ENCODE data around the gene RGS6.

RGS6 gene

DNA sequence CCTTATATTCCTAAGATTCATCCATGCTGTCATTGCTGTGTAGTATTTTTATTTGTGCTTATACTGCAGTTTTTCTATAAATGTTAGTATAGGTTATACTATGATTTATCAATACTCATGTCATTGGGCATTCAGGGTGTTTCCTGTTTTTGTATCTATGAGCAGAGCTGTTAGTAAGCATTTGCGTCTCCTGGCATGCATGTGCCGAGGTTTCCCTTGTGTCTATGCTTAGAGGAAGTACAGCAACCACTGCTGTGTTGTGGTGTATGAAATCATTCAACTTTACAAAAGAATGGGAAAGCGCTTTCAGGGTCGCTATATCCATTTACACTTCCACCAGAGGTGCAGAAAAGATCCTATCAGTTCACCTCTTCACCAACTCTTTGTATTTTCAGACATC, 122.7 kb downstream of the RGS6 start:
- Histone ChIP-seq H3K4me2 (ENCODE audit: low read length) (no peak overlapping the region), H3K79me2 (ENCODE audit: control insufficient read depth, low read length) (no peaks in the 10 kb centered on the region), H3K27me3 (ENCODE audit: control insufficient read depth, low read length) (peaks cover 4% of the 10 kb centered on the region; the same call in 1 of the 2 replicates), H4K20me1 (ENCODE audit: control insufficient read depth, insufficient read depth, low read depth, low read length) (no peaks in the 10 kb centered on the region), H3K9me3 (ENCODE audit: control insufficient read depth, insufficient read depth, low read length) (no peaks in the 10 kb centered on the region), H3K9me2 (replicated peaks; ENCODE audit: control insufficient read depth, low read length) (no peaks in the 10 kb centered on the region), H3K4me3 (ENCODE audit: low read length) (no peak overlapping the region), H3F3A (ENCODE audit: control insufficient read depth, insufficient read depth) (no peaks in the 10 kb centered on the region), H3K36me3 (ENCODE audit: control insufficient read depth, low read length) (no peaks in the 10 kb centered on the region), H3K27ac (ENCODE audit: low read depth, low read length) (no peak overlapping the region), H3K4me1 (ENCODE audit: control insufficient read depth, low read length) (no peaks in the 10 kb centered on the region)
- TF ChIP-seq, protein P1, sequence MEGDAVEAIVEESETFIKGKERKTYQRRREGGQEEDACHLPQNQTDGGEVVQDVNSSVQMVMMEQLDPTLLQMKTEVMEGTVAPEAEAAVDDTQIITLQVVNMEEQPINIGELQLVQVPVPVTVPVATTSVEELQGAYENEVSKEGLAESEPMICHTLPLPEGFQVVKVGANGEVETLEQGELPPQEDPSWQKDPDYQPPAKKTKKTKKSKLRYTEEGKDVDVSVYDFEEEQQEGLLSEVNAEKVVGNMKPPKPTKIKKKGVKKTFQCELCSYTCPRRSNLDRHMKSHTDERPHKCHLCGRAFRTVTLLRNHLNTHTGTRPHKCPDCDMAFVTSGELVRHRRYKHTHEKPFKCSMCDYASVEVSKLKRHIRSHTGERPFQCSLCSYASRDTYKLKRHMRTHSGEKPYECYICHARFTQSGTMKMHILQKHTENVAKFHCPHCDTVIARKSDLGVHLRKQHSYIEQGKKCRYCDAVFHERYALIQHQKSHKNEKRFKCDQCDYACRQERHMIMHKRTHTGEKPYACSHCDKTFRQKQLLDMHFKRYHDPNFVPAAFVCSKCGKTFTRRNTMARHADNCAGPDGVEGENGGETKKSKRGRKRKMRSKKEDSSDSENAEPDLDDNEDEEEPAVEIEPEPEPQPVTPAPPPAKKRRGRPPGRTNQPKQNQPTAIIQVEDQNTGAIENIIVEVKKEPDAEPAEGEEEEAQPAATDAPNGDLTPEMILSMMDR (IDR thresholded peaks at IDR 0.05; ENCODE audit: low read depth, low read length, poor library complexity, severe bottlenecking), result no peak
- no peak for TF ChIP-seq EZH2phosphoT487 (IDR thresholded peaks at IDR 0.05; ENCODE audit: borderline replicate concordance, low read length)

DNA sequence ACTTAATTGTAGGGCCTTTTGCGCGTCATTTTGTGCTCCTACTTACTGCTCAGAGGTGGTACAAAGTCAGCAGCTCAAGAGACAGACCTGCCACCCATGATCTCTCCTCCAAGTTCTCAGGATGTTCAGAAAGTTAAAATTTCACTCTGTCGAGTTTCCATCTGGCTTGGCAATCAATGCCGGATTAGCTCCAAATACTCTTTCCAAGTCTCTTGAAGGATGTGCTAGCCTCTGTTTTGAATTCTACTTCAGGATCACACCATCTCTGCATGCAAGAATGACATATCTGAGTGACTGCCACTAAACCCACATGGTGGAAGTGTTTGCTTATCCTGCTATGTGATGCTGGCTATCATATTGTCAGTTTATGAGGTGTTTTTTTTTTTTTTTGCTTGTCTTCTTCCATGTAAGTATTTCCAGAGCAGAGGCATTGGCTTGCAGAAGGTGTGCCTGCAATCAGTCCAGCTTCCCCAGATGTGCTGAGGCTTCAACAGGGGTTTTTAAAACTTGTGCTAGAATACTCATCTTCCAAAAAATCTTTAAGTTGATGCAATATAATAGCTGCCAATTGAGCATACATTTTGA, 125.6 kb downstream of the RGS6 start:
- Histone ChIP-seq H3K36me3 (ENCODE audit: control insufficient read depth, low read length) (no peaks in the 10 kb centered on the region), H3K4me1 (ENCODE audit: control insufficient read depth, low read length) (no peaks in the 10 kb centered on the region), H3K4me2 (ENCODE audit: low read length) (no peak overlapping the region), H3K27me3 (ENCODE audit: control insufficient read depth, low read length) (peaks cover 4% of the 10 kb centered on the region; the same call in 1 of the 2 replicates), H4K20me1 (ENCODE audit: control insufficient read depth, insufficient read depth, low read depth, low read length) (no peaks in the 10 kb centered on the region), H3K27ac (ENCODE audit: low read depth, low read length) (no peak overlapping the region), H3K4me3 (ENCODE audit: low read length) (no peak overlapping the region), H3K79me2 (ENCODE audit: control insufficient read depth, low read length) (no peaks in the 10 kb centered on the region), H3F3A (ENCODE audit: control insufficient read depth, insufficient read depth) (no peaks in the 10 kb centered on the region), H3K9me3 (ENCODE audit: control insufficient read depth, insufficient read depth, low read length) (no peaks in the 10 kb centered on the region), H3K9me2 (replicated peaks; ENCODE audit: control insufficient read depth, low read length) (no peaks in the 10 kb centered on the region)
- TF ChIP-seq EZH2phosphoT487 (IDR thresholded peaks at IDR 0.05; ENCODE audit: borderline replicate concordance, low read length), result no peak

DNA sequence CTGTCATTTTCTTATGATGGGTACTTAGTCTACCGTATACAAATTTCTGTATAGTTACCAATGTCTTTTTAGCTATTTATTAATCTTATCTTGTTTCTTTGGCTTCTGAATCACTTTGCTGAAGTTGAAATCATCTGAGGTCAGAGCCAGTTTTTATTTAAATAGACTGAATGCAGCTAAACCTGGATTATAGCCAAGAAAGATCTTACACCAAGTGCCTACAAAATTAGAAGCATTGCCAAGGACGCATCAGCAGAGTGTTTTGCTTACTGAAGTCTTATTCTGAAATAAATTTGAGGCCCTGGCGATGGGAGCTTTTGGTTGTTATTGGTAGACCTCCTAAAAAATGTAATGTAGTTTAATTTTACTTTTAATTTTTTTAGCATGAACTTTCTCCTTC, 128.2 kb downstream of the RGS6 start:
- Histone ChIP-seq H3K36me3 (ENCODE audit: control insufficient read depth, low read length) (no peaks in the 10 kb centered on the region), H3K27me3 (ENCODE audit: control insufficient read depth, low read length) (no peaks in the 10 kb centered on the region; the same call in 1 of the 2 replicates), H3K4me1 (ENCODE audit: control insufficient read depth, low read length) (no peaks in the 10 kb centered on the region), H3K9me3 (ENCODE audit: control insufficient read depth, insufficient read depth, low read length) (no peaks in the 10 kb centered on the region), H3K4me2 (ENCODE audit: low read length) (no peak overlapping the region), H3K4me3 (ENCODE audit: low read length) (no peak overlapping the region), H3K27ac (ENCODE audit: low read depth, low read length) (no peak overlapping the region), H3F3A (ENCODE audit: control insufficient read depth, insufficient read depth) (no peaks in the 10 kb centered on the region), H3K79me2 (ENCODE audit: control insufficient read depth, low read length) (no peaks in the 10 kb centered on the region), H4K20me1 (ENCODE audit: control insufficient read depth, insufficient read depth, low read depth, low read length) (no peaks in the 10 kb centered on the region), H3K9me2 (replicated peaks; ENCODE audit: control insufficient read depth, low read length) (no peaks in the 10 kb centered on the region)
- no peak for TF ChIP-seq EZH2phosphoT487 (IDR thresholded peaks at IDR 0.05; ENCODE audit: borderline replicate concordance, low read length)
- TF ChIP-seq, protein P1 (IDR thresholded peaks at IDR 0.05; ENCODE audit: low read depth, low read length, poor library complexity, severe bottlenecking), result no peak

DNA sequence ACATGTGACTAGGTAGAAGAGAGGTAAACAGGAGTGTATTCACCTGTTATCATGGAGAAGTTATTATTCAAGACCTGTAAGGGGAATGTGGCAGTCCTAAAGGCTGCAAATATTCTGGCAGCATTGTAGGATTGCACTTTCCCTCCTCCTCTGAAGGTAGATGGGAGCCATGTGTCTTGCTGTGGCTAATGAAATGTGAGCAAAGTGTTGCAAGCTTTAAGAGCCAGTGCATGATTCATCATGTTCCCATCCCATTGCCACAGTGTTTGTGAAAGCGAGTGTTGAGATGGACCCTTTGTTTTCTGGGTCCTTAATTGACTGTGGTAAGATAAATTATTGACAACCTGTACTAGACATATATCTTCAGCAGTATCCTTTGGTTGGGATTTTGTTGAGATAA, 128.7 kb downstream of the RGS6 start:
- Histone ChIP-seq H3K27me3 (ENCODE audit: control insufficient read depth, low read length) (no peaks in the 10 kb centered on the region), H3K4me2 (ENCODE audit: low read length) (no peak overlapping the region), H3K27ac (ENCODE audit: low read depth, low read length) (no peak overlapping the region), H3K4me3 (ENCODE audit: low read length) (no peak overlapping the region), H3K9me2 (replicated peaks; ENCODE audit: control insufficient read depth, low read length) (no peaks in the 10 kb centered on the region), H3K4me1 (ENCODE audit: control insufficient read depth, low read length) (no peaks in the 10 kb centered on the region), H4K20me1 (ENCODE audit: control insufficient read depth, insufficient read depth, low read depth, low read length) (no peaks in the 10 kb centered on the region), H3K9me3 (ENCODE audit: control insufficient read depth, insufficient read depth, low read length) (no peaks in the 10 kb centered on the region), H3K79me2 (ENCODE audit: control insufficient read depth, low read length) (no peaks in the 10 kb centered on the region), H3K36me3 (ENCODE audit: control insufficient read depth, low read length) (no peaks in the 10 kb centered on the region), H3F3A (ENCODE audit: control insufficient read depth, insufficient read depth) (no peaks in the 10 kb centered on the region)
- no peak for TF ChIP-seq EZH2phosphoT487 (IDR thresholded peaks at IDR 0.05; ENCODE audit: borderline replicate concordance, low read length)
- TF ChIP-seq, protein P1 (IDR thresholded peaks at IDR 0.05; ENCODE audit: low read depth, low read length, poor library complexity, severe bottlenecking), result no peak

Data from DOHH2 (cell line).